ENCODE measurements around the gene ARHGEF19. TPM values are rescaled to one million over a fixed set of nuclear protein-coding genes. Genes with fewer than 3 reads are reported as not detected.

ARHGEF19 gene
- total and polyA plus RNA-seq, 9 of the 15 experiments (the other 6 are each of a cell fraction or from before 2014, with no cell fraction given), result 0.73 to 21.0 (median 5.2) TPM

- no peak for TF ChIP-seq GATAD2B (IDR thresholded peaks at IDR 0.05; ENCODE audit: borderline replicate concordance)
- no peak for TF ChIP-seq NCOA4 (IDR thresholded peaks at IDR 0.05; ENCODE audit: partially characterized antibody)
- peak; percentile 68 for TF ChIP-seq CTCFL (IDR thresholded peaks at IDR 0.05; ENCODE audit: borderline replicate concordance, insufficient read depth, low read depth, low read length, poor library complexity, severe bottlenecking)
- TF ChIP-seq CAMTA2 (CRISPR knock-in tag; conservative IDR thresholded peaks at IDR 0.05), result no peak
- TF ChIP-seq RCOR1 (IDR thresholded peaks at IDR 0.05; ENCODE audit: borderline replicate concordance in 1 of 2, low read depth in 2 of 2, low read length in 2 of 2), result peak; percentile 44 to 78; a peak in 2 of 4 replicates
- no peak for TF ChIP-seq ZNF197 (CRISPR knock-in tag; IDR thresholded peaks at IDR 0.05; ENCODE audit: low read depth)
- TF ChIP-seq EP300 (IDR thresholded peaks at IDR 0.05; ENCODE audit: low read length), result peak; percentile 12; the same call in 1 of the 2 replicates
Measured at GRCh38 chr1:16236511-16237342, 24.3 kb upstream of the ARHGEF19 start, which contains the start of gene CPLANE2 (continued).

Data from K562 (cell line).